Right atrium auricular region (tissue), 2 donors: ENCODE results near the gene CHL1. TPM values are rescaled to one million over a fixed set of nuclear protein-coding genes. Genes with fewer than 3 reads are reported as not detected.
A peak's percentile ranks its signal among the peaks of the same experiment; 100 is the strongest.
"Not testable (repeated sequence)": the region's sequence is repeated elsewhere in the genome, so short reads cannot be mapped to it uniquely, and the experiment has no call there.

Source experiments
- DNase-seq: peaks from one replicate; pipeline ENCODE4 v3.0.0-alpha.2; 2019; ENCODE audit warnings: low spot score
- H3K27ac ChIP-seq, 2 donors: fragments of 200-600 bp; sonication (generic); 1 replicate in 1 of 2; 2 replicates in 1 of 2; pipeline ENCODE4 v1.5.1; 2016 to 2019
- H3K27me3 ChIP-seq, 2 donors: fragments of 200-600 bp; sonication (generic); one replicate each; pipeline versions ENCODE4 v1.5.1 to v1.6.0; 2017 to 2019
- H3K36me3 ChIP-seq: fragments of 200-600 bp; sonication (generic); one replicate; pipeline ENCODE4 v1.5.1; 2016
- H3K4me1 ChIP-seq, 2 donors: fragments of 200-600 bp; sonication (generic); one replicate each; pipeline versions ENCODE4 v1.5.1 to v1.6.0; 2017 to 2019
- H3K4me3 ChIP-seq, 2 donors: fragments of 200-600 bp; sonication (generic); 1 replicate in 1 of 2; 2 replicates in 1 of 2; pipeline ENCODE4 v1.5.1; 2017 to 2019; ENCODE audit warnings: mild to moderate bottlenecking in 1 of 2, moderate library complexity in 1 of 2
- H3K9me3 ChIP-seq, 2 donors: fragments of 200-600 bp; sonication (generic); one replicate each; pipeline ENCODE4 v1.5.1; 2019
- total RNA-seq, 2 donors: library from RNA; depleted of rRNA; stranded (reverse); fragments of >200 nt; gene quantifications; one replicate each; pipeline ENCODE4 v1.1.0, GENCODE V29; 2016
- TF ChIP-seq, protein P1 (sequence below), 2 donors: fragments of 200-600 bp; sonication (generic); IDR thresholded peaks; one replicate each; pipeline ENCODE4 v1.5.1; 2019; ENCODE audit warnings: antibody characterized with exemption in 2 of 2

Gene CHL1
- total RNA-seq, 2 donors from 2014 or later, result 36.7 to 66.4 TPM

DNA sequence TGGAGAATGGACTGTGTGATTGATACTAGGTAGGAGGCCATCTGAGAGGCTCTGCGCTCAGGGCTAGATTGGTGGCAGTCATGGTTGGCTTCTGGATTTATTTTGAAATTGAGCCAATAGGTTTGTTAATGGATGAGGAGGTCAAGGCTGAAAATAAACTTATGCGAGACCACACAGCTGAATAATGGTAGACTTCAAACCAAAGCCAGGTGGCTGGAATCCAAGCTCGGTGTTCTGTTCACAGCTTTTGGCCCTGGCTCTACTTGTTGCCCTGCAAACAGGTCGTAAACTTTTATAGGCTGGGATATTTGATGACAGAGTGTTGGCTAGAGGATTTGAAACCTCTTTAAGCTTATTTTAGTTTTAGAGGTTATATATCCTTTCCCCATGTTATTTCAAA lies 160.4 kb downstream of the CHL1 start:
- Histone ChIP-seq H3K4me1 (peaks cover 0 to 8% of the 10 kb centered on the region in 2 donors), H3K27me3 (no peaks in the 10 kb centered on the region), H3K9me3 (no peaks in the 10 kb centered on the region), H3K4me3 (no peak overlapping the region), H3K27ac (peak overlapping the region in 1 of 2 donors; percentile 8), H3K36me3 (no peaks in the 10 kb centered on the region)
- TF ChIP-seq, protein P1, sequence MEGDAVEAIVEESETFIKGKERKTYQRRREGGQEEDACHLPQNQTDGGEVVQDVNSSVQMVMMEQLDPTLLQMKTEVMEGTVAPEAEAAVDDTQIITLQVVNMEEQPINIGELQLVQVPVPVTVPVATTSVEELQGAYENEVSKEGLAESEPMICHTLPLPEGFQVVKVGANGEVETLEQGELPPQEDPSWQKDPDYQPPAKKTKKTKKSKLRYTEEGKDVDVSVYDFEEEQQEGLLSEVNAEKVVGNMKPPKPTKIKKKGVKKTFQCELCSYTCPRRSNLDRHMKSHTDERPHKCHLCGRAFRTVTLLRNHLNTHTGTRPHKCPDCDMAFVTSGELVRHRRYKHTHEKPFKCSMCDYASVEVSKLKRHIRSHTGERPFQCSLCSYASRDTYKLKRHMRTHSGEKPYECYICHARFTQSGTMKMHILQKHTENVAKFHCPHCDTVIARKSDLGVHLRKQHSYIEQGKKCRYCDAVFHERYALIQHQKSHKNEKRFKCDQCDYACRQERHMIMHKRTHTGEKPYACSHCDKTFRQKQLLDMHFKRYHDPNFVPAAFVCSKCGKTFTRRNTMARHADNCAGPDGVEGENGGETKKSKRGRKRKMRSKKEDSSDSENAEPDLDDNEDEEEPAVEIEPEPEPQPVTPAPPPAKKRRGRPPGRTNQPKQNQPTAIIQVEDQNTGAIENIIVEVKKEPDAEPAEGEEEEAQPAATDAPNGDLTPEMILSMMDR (IDR thresholded peaks at IDR 0.05), result no peak
- no peak for DNase-seq

DNA sequence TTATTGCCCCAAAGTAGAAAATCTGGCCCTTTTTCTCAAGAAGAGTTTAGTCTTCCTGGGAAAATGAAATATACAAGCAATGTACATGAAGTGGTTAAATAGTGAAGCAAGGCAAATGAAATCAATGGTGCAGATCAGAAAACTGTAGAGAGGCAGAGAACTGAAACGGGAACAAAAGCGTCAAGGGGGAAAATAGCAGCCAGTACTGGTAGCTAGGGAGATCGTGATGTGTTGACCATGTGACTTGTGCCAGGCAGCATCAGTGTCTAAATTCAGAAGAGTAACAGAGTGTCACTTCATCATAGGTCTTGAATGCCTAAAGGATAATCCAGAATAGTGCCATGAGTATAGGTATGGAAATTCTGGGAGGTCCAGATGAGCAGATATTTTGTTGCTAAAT lies 163.1 kb downstream of the CHL1 start:
- TF ChIP-seq, protein P1 (IDR thresholded peaks at IDR 0.05), result no peak
- Histone ChIP-seq H3K36me3 (no peaks in the 10 kb centered on the region), H3K27me3 (no peaks in the 10 kb centered on the region), H3K4me3 (no peak overlapping the region), H3K27ac (no peak overlapping the region), H3K4me1 (peaks cover 0 to 8% of the 10 kb centered on the region in 2 donors), H3K9me3 (no peaks in the 10 kb centered on the region)
- DNase-seq, result no peak

DNA sequence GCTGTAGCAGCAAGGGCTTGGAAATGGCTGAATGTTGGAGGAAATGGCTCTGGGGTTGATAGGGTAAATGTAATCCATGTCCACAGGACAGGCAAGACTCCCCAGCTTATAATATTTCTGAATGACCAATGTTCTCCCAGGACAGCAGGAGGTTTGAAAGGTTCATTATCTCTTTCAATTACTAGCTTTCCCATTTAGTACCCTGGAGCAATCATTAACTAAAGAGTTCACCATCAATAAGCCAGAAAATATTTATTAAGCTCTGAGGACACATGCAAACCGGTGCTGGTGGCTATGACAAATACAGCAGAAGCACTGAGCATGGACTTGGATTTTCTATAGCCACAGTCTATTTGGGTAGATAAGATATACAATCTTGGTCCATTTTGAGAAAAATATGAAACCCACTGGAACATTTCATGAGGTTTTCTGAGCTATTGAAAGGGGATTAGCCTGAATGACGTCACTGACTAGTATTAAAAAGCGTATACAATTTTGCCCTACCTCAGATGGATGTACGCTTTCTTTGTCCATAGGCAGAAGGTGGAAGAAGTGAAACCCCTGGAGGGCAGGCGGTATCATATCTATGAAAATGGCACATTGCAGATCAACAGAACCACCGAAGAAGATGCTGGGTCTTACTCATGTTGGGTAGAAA lies 166.2 kb downstream of the CHL1 start:
- peaks cover 0 to under 1% of the 10 kb centered on the region in 2 donors for H3K4me1 ChIP-seq
- H3K27ac ChIP-seq, result no peak overlapping the region
- TF ChIP-seq, protein P1 (IDR thresholded peaks at IDR 0.05), result no peak
- no peak overlapping the region for H3K4me3 ChIP-seq
- DNase-seq, result no peak
- H3K9me3 ChIP-seq, result no peaks in the 10 kb centered on the region
- no peaks in the 10 kb centered on the region for H3K36me3 ChIP-seq
- no peaks in the 10 kb centered on the region for H3K27me3 ChIP-seq

DNA sequence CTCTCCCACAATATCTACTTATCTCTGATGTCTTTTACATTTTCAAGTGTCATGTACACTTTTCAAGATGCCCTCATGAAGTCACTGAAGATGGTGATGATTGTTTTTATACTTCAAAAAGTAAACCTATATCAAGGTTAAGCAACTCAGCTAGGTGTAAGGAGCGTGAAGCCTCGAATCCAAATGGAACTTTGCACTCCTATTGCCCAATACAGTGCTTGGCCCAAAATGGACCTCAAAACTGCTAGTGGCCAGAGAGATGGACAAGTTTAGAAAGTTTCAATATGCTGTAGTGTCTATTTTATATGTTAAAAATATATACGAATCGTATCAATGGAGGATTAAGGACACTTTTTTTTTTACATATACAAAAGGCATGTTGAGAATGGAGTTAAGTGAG lies 167.7 kb downstream of the CHL1 start:
- Histone ChIP-seq H3K4me1 (no peaks in the 10 kb centered on the region), H3K36me3 (no peaks in the 10 kb centered on the region), H3K4me3 (no peak overlapping the region), H3K27me3 (no peaks in the 10 kb centered on the region), H3K9me3 (peaks cover 0 to 6% of the 10 kb centered on the region in 2 donors), H3K27ac (no peak overlapping the region)
- TF ChIP-seq, protein P1 (IDR thresholded peaks at IDR 0.05), result no peak
- DNase-seq, result no peak

DNA sequence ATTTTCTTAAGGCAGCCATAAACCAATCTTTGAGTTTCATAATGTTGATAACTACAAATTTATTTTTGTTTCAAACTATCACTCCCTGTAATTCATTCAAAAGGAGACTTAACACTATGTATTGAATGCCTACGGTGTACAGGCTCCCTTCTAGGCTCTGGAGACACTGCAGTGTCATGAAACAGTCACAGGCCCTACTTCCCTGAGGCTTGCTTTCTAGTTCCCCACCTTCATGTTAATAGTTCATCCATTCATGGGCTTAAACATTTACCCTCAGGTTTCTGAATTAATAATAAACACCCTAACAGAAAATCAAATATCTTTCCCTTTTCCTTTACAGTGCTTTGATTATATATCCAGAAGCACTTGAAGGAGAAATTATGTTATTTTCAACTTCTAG lies 168.7 kb downstream of the CHL1 start:
- H3K27ac ChIP-seq, result no peak overlapping the region
- no peaks in the 10 kb centered on the region for H3K27me3 ChIP-seq
- peaks cover 0 to 6% of the 10 kb centered on the region in 2 donors for H3K9me3 ChIP-seq
- no peaks in the 10 kb centered on the region for H3K4me1 ChIP-seq
- H3K36me3 ChIP-seq, result no peaks in the 10 kb centered on the region
- H3K4me3 ChIP-seq, result no peak overlapping the region
- TF ChIP-seq, protein P1 (IDR thresholded peaks at IDR 0.05), result no peak
- no peak for DNase-seq

DNA sequence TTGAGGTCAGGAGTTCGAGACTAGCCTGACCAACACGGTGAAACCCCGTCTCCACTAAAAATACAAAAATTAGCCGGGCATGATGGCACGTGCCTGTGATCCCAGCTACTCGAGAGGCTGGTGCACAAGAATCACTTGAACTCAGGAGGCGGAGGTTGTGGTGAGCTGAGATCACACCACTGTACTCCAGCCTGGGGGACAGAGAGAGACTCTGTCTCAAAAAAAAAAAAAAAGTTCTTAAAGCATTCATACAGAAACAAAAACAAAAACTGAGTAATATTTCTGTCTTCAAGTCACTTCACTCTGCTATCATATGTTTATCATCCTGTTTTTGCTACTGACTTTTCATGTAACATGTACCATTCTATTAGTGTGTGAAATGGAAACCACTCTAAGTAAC lies 169.7 kb downstream of the CHL1 start:
- H3K27me3 ChIP-seq, H3K36me3 ChIP-seq, H3K4me3 ChIP-seq, H3K9me3 ChIP-seq, H3K4me1 ChIP-seq, H3K27ac ChIP-seq, DNase-seq: not testable (repeated sequence)
